HG03575 (cell line): Measurements from ENCODE around the gene SYT1.

Source experiments
- ATAC-seq: cut with Tn5 transposase; IDR thresholded peaks from one replicate; pipeline ENCODE4 v1.9.1; 2021; ENCODE audit not compliant: unreplicated experiment, insufficient number of reproducible peaks, low FRiP score; ENCODE audit errors: extremely low read depth

The SYT1 gene

GRCh38 chr12:78961171-78961570 lies 96.6 kb downstream of the SYT1 start:
- ATAC-seq, result no peak

DNA sequence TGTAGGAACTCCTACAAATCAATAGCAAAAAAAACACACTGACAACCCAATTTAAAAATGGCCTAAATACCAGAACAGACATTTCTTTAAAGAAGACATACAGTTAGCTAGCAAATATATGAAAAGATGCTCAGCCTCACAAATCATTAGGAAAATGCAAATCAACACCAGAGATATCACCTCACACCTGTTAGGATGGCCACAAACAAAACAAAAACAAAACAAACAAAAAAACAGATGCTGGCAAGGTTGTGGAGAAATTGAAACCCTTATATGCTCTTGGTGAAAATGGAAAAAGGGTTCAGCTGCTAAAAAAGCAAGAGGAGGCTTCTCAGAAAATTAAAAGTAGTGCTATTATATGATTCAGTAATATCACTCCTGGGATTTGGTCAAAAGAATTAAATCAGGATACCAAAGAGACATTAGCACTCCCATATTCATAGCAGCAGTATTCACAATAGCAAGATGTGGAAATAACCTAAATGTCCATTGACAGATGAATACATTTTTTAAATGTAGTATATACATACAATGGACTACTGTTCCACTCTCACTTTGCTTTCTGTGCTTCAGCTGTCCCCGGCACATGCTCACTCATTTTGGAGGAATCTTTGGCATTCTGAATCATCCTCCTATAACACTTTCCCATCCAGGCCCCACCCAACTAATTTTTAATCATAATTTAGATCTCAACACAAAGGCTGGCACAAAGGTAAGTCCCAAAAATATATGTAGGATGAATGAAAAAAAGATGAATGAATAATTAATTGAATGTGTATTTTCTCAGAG lies 99.1 kb downstream of the SYT1 start:
- ATAC-seq, result no peak

- no peak for ATAC-seq
Measured at GRCh38 chr12:78964521-78964920, 99.9 kb downstream of the SYT1 start.

GRCh38 chr12:78966062-78966461 lies 101.5 kb downstream of the SYT1 start:
- ATAC-seq, result no peak

DNA sequence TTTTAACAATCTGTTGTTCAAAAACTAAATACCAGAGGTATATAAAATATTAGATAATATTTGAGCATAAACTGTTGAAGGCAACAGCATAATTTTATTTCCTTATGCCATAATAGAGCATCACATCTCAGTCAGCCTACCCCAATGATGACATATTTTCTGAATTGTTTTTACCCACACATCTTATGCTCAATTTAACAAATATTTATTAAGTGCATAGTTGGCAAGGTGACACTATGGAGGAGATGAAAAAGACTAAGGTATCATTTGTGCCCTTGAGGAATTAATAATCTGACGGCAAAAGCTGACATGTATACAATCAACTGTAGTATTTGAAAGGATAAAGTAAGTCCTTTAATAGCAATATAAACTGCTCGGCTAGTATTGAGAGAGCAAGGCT lies 102.4 kb downstream of the SYT1 start:
- no peak for ATAC-seq

DNA sequence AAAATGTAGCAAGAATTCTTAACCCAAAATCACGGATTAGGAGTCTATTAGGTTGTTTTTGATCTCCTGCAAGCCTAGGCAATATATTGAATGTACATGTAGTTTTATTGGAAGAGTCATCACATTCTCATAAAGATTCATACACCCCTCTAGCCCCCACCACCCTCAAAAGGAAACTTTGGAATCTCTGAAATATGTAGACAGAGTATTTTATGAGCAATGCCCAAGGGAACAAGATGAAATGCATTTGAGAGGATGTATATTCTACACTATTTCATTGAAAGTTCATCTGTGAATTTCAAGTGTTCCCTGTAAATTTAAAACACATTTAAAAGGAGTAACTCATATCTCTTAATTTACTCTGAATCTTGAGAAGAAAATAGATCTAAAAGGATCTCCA lies 103.7 kb downstream of the SYT1 start:
- ATAC-seq, result no peak

- no peak for ATAC-seq
Measured at GRCh38 chr12:78970041-78970440, 105.5 kb downstream of the SYT1 start.

GRCh38 chr12:78977304-78977867 lies 112.8 kb downstream of the SYT1 start:
- ATAC-seq, result no peak

GRCh38 chr12:78994168-78994791 lies 129.7 kb downstream of the SYT1 start:
- no peak for ATAC-seq

DNA sequence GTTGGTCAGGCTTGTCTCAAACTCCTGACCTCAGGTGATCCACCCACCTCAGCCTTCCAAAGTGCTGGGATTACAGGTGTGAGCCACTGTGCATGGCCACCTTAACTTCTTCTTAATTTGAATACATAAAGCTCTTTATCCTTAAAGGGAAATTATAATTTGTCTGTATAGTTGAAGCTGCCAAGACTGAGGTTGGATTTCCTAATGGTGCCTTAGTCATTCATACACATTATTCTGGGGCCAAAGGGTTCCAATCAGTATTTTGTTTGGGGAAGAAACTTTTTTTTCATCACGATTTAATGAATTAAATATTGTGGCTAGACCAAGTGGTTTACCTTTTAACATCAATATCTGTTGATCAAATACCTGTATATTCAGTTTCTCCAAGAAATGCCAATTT lies 135.9 kb downstream of the SYT1 start:
- no peak for ATAC-seq

DNA sequence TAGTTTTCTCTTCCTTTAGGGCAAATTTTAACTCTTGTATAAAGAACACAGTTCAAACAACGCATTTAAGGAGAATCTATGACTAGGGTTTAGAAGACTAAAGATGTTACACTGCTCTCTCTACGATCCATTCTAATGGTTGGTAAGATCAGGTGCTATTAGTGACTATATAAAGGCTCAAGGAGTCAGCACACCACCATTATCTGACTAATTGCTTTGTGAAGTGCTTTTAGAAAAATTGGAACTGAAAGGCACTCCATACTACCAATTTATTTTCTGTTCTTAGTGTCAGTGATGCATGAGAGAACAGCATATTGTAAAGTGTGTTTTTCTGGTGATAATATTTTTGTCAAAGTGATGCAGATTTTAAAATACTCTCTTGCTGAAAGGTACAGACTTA lies 136.8 kb downstream of the SYT1 start:
- no peak for ATAC-seq

DNA sequence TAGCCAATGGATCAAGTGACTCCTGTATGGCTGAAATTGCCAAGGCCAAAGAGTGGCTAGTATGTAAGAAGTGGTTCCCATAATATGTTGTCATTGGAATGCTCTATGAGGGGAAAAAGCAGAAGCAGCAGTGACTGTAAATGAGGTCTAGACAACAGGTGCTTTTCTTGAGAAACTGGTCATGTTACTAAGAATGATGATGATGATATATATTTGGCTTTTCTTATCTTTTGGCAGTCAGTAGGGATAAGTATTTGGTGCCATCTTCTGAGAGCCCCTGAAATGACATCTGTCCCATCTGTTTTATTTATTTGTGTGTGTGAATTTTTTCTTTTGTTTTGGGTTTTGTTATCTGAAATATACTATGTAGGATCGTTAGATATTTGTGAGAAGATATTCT lies 141.7 kb downstream of the SYT1 start:
- ATAC-seq, result no peak

- ATAC-seq, result no peak
Measured at GRCh38 chr12:79008591-79008990, 144.0 kb downstream of the SYT1 start.

GRCh38 chr12:79012636-79013035 lies 148.1 kb downstream of the SYT1 start:
- ATAC-seq, result no peak

DNA sequence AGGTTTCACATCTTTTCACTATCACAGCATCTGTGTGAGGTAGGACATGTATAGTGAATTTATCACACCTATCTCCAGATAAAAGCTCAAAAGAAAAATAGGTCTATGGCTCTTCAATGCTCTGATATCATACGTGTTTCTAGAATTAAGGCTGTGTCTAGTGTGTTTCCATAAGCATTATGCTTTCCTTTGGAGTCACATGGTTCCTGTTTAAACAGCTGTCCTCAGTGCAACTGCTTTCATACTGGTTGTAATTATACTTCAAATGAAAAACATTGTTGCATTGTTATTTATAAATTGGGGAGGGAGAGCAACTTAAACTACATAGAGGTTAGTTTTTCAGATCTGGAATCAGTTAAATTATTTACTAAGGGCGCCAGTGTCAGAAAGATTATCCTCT lies 151.6 kb downstream of the SYT1 start:
- no peak for ATAC-seq

DNA sequence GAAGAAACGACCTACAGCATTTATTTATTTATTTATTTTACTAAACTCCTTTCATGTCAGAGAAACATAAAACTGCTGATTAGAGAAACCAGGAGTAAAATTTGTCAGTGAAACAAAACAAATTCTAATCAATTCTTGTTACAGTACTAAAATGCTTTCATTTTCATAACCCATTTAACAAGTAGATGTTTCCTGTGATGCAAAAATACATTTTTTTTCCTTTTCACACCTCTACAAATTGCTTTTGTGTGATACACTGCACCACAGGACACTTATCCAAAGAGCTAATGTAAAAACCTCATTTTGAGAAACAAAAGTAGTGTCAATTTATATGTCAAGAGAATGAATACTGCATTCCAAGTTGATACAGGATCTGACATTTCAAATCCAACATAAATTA lies 155.1 kb downstream of the SYT1 start:
- no peak for ATAC-seq

DNA sequence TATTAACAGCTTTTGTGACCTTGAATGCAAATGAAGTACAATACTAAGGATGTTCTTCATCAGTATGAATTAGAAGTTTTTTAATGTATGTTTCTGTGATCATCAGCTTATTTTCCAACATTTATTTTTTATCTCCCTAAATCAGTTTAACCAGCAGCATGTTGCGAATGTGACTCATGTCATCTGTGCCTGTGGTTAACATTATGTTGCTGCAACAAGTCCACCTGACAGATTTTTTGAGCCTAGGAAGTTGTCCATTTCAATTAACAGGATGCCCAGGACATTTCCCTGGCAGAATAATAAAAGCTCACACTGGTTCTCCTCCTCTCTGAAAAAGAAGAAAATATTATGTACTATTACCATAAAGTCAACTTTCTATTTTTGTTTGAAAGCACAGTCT lies 155.5 kb downstream of the SYT1 start:
- no peak for ATAC-seq

- no peak for ATAC-seq
Measured at GRCh38 chr12:79021021-79021420, 156.4 kb downstream of the SYT1 start.

GRCh38 chr12:79023261-79023660 lies 158.7 kb downstream of the SYT1 start:
- no peak for ATAC-seq

- no peak for ATAC-seq
Measured at GRCh38 chr12:79023784-79024183, 159.2 kb downstream of the SYT1 start.
